Large intestine (tissue), 12 donors: Measurements from ENCODE around the gene OR1L6. TPM values are rescaled to one million over a fixed set of nuclear protein-coding genes. Genes with fewer than 3 reads are reported as not detected.

Experiments
- DNase-seq, 2 donors: peaks; one replicate each; pipeline versions ENCODE4 v3.0.0 to v3.0.0-alpha.2; 2013
- H3K27ac ChIP-seq: one replicate; pipeline ENCODE4 v1.5.1; 2013; ENCODE audit warnings: low read length
- H3K27me3 ChIP-seq: 2 replicates; pipeline ENCODE4 v1.6.1; 2013; ENCODE audit warnings: low read length; ENCODE audit not compliant: control insufficient read depth, insufficient read depth
- H3K36me3 ChIP-seq: 2 replicates; pipeline ENCODE4 v1.6.1; 2013; ENCODE audit warnings: low read length; ENCODE audit not compliant: control insufficient read depth, insufficient read depth
- H3K4me1 ChIP-seq: one replicate; pipeline ENCODE4 v1.6.1; 2013; ENCODE audit warnings: low read length; ENCODE audit not compliant: control insufficient read depth, insufficient read depth
- H3K4me3 ChIP-seq: one replicate; pipeline ENCODE4 v1.5.1; 2013; ENCODE audit warnings: low read length
- H3K9me3 ChIP-seq: one replicate; pipeline ENCODE4 v1.6.1; 2013; ENCODE audit warnings: mild to moderate bottlenecking, low read depth, low read length, moderate library complexity; ENCODE audit not compliant: control insufficient read depth
- WGBS: methylation state at CpG from one replicate; pipeline ENCODE4 v1.1.5; 2013; ENCODE audit warnings: low lambda C conversion rate; ENCODE audit not compliant: insufficient coverage; 5-methylcytosine and 5-hydroxymethylcytosine counted together
- long read RNA-seq, 11 donors: transcript quantifications; one replicate each; lab custom pipeline, GENCODE V29; 2026
- polyA plus RNA-seq: library from polyadenylated mRNA; unstranded; fragments of 120-200 nt; gene quantifications from one replicate; pipeline ENCODE4 v1.2.1, GENCODE V29; 2013

OR1L6 gene, protein sequence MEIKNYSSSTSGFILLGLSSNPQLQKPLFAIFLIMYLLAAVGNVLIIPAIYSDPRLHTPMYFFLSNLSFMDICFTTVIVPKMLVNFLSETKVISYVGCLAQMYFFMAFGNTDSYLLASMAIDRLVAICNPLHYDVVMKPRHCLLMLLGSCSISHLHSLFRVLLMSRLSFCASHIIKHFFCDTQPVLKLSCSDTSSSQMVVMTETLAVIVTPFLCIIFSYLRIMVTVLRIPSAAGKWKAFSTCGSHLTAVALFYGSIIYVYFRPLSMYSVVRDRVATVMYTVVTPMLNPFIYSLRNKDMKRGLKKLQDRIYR
- polyA plus RNA-seq: not detected
- long read RNA-seq, donor 1: 0 reads
- long read RNA-seq, donor 2: 0 reads
- long read RNA-seq, donor 3: 0 reads
- long read RNA-seq, donor 4: 0 reads
- long read RNA-seq, donor 5: 0 reads
- long read RNA-seq, donor 6: 0 reads
- long read RNA-seq, donor 7: 0 reads
- long read RNA-seq, donor 8: 0 reads
- long read RNA-seq, donor 9: 0 reads
- long read RNA-seq, donor 10: 0 reads
- long read RNA-seq, donor 11: 0 reads

DNA sequence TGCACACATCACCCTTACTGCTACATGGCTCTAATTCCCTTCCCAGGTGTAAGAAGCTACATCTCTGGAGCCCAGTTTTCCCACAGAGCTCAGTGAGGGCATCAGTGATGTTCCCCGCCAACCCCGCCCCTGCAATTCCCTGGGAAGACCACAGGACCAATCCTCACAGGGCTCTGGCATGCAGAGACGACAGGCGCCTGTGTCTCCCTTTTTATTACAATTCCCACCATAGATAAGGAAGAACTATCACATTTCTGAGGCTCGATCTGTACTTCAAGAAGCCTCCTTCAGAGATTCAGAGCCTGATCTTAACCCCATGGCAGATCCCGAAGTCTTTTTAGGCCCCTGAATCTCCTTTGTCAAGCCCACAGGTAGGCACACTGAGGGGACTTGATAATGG is at the start of gene OR1L6:
Gene OR1L6 (plus strand): TSS at position 301 of the 400 bp plus-strand sequence. CDS start 7,545 bp downstream, outside the sequence.
- H3K4me3 ChIP-seq: no peak within 1 kb of the TSS
- no CpG with 5 or more reads among the region's 6 CpGs for WGBS
- no peaks in the 10 kb centered on the region for H3K9me3 ChIP-seq
- H3K27ac ChIP-seq: no peak within 1 kb of the TSS
- no peaks in the 10 kb centered on the region for H3K4me1 ChIP-seq
- DNase-seq: no peak
- H3K27me3 ChIP-seq: peaks cover 8% of the 10 kb centered on the region
- no peaks in the 10 kb centered on the region for H3K36me3 ChIP-seq

DNA sequence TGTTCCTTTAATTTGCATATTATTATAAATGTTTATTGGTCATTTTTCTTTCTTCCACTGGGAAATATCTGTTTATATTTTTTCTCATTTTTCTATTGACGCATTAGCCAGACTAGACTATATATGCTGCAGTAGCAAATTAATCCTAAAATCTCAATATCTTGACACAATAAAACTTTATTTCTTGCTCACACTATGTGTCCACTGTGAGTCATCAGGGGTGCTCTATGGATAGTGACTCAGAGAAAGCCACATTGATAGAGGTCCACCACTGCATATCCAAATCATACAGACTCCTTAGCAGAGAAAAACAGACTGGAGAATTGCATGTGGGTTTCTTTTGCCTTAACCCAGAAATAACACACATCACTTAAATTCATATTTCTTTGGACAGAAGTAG is 46.4 kb upstream of the OR1L6 start:
- H3K36me3 ChIP-seq: no peaks in the 10 kb centered on the region
- H3K9me3 ChIP-seq: no peaks in the 10 kb centered on the region
- WGBS: 100% methylated on average over 1 of the region's 1 CpG
- H3K27ac ChIP-seq: no peak overlapping the region
- H3K4me3 ChIP-seq: no peak overlapping the region
- DNase-seq: no peak
- no peaks in the 10 kb centered on the region for H3K4me1 ChIP-seq
- no peaks in the 10 kb centered on the region for H3K27me3 ChIP-seq

DNA sequence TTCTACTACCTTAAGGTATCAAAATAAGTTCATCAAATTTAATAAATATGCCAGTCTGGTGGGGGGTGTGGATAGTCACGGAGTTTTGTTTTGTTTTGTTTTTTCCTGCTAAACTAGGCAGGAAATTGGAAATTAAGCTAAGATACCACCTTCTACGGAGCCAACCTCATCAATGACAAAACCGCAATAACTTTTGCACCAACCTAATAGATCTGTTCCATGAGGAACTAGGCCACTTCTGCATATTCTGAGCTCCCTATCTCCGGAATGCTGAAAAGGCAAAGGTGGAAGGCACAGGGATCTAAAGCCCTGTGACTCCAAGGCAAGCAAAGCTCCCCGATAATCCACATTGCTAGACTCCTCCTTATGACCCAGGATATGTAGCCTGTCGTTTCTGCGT is 24.1 kb upstream of the OR1L6 start:
- WGBS: no CpG with 5 or more reads among the region's 7 CpGs
- Histone ChIP-seq H3K27ac (no peak overlapping the region), H3K4me3 (no peak overlapping the region), H3K36me3 (no peaks in the 10 kb centered on the region), H3K9me3 (no peaks in the 10 kb centered on the region), H3K27me3 (no peaks in the 10 kb centered on the region), H3K4me1 (no peaks in the 10 kb centered on the region)
- no peak for DNase-seq

DNA sequence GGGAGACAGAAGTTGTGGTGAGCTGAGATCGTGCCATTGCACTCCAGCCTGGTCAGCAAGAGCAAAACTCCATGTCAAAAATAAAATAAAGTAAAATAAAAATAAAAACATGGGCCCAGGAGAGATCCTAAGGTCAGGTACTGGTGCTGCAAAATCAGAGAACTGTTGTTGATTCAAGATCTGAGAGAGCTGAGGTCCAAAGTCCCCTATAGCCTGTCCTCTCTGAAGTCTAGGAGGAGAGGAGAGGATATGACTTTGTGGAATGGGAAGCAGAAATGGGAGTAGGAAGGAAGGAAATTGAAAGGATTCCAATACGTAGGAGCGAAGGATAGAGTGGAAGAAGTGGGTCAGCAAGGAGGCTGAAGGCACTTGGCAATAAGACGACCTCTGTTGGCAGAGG is 22.9 kb upstream of the OR1L6 start:
- no peaks in the 10 kb centered on the region for H3K36me3 ChIP-seq
- 81% methylated on average over 3 of the region's 4 CpGs for WGBS

DNA sequence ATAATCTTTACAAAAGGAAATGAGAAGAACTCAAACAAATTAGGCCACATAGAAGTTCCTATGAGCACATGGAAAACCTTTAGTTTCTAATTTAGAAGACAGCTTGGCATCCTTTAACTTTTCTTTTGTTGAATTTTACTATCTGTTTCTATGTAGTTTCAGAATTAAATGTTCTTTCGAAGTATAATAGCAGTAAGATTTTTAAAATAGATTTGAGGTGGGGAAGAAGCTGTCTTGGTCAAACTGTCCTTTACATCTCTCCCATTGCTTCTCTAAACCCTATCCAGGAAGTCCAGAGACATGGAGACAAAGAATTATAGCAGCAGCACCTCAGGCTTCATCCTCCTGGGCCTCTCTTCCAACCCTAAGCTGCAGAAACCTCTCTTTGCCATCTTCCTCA is 18.4 kb upstream of the OR1L6 start, which contains the start of gene OR1L4:
Gene OR1L4 (plus strand): TSS at position 301 of the 400 bp plus-strand sequence. CDS start 0 bp downstream, at position 301.
- H3K9me3 ChIP-seq: no peaks in the 10 kb centered on the region

More for the DNA sequence above, 22.9 kb upstream of the OR1L6 start:
- Histone ChIP-seq H3K9me3 (no peaks in the 10 kb centered on the region), H3K27ac (no peak overlapping the region), H3K27me3 (no peaks in the 10 kb centered on the region), H3K4me3 (no peak overlapping the region), H3K4me1 (no peaks in the 10 kb centered on the region)
- DNase-seq: no peak

DNA sequence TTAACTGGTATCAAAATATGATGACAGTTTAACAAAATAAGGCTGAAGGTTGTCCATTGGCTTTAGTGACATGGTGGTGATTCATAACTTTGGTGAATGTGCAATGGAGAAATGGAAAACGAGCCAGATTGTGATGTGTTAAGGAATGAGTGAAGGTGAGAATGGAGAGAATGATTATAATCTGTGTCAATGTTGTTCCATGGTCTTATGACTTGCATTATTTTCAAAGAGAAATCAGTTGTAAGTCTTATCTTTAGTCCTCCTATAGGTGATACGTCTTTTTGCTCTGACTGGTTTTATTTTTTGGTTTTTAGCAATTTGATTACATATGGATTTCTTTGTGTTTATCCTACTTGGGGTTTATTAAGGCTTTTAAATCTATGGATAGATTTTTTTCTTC is 12.7 kb downstream of the OR1L6 start:
- no peak for DNase-seq
- H3K27me3 ChIP-seq: no peaks in the 10 kb centered on the region
- H3K27ac ChIP-seq: no peak overlapping the region
- 21% methylated on average over 2 of the region's 2 CpGs for WGBS
- H3K36me3 ChIP-seq: no peaks in the 10 kb centered on the region
- H3K4me3 ChIP-seq: no peak overlapping the region
- no peaks in the 10 kb centered on the region for H3K4me1 ChIP-seq
- no peaks in the 10 kb centered on the region for H3K9me3 ChIP-seq

More for the DNA sequence above, 18.4 kb upstream of the OR1L6 start, which contains the start of gene OR1L4:
- no peaks in the 10 kb centered on the region for H3K27me3 ChIP-seq
- H3K27ac ChIP-seq: no peak within 1 kb of the TSS
- H3K36me3 ChIP-seq: no peaks in the 10 kb centered on the region
- H3K4me3 ChIP-seq: no peak within 1 kb of the TSS
- no peaks in the 10 kb centered on the region for H3K4me1 ChIP-seq
- no peak for DNase-seq
- WGBS: no CpG with 5 or more reads among the region's 1 CpG

DNA sequence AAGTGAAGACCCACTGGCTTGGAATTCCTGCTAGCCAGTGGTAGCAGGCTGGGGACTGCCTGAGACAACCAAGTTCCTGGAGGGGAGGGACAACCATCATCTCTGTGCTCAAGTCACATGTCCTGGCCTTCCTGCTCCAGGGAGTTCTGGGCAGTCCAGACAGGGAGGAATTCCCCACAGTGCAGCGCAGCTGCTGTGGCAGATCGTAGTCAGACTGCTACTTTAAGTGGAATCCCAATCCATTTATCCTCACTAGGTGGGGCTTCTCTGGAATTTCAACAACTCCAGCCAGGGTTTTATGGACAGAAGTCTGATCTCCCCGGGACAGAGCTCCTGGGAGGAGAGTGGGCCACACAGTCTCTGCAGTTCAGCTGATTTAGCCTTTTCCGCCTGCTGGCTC is 25.7 kb downstream of the OR1L6 start:
- Histone ChIP-seq H3K4me1 (no peaks in the 10 kb centered on the region), H3K27me3 (no peaks in the 10 kb centered on the region), H3K27ac (no peak overlapping the region), H3K4me3 (no peak overlapping the region), H3K9me3 (no peaks in the 10 kb centered on the region), H3K36me3 (no peaks in the 10 kb centered on the region)
- no peak for DNase-seq
- WGBS: no CpG with 5 or more reads among the region's 4 CpGs

DNA sequence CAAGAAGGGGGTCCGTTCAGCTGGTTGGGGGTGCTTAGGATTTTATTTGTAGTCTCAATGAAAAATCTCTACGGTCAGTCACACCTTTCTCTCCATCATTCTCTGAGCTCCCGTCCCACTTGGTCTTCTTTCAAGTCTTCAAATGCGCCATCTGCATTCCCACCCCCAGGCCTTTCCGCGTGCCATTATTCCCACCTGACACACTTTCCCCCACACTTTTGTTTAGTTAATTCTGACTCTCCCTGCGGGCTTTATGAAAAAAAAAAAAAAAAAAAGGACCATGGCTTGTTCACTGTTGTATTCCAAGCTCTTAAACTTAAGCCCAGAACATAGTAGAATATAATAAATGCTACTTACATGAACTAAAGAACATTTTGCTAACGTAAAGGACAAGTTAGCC is 34.9 kb downstream of the OR1L6 start:
- 100% methylated on average over 2 of the region's 8 CpGs for WGBS
- DNase-seq: no peak
- H3K4me1 ChIP-seq: no peaks in the 10 kb centered on the region
- no peaks in the 10 kb centered on the region for H3K36me3 ChIP-seq
- no peak overlapping the region for H3K27ac ChIP-seq
- no peaks in the 10 kb centered on the region for H3K9me3 ChIP-seq
- no peak overlapping the region for H3K4me3 ChIP-seq
- H3K27me3 ChIP-seq: peaks cover 4% of the 10 kb centered on the region

DNA sequence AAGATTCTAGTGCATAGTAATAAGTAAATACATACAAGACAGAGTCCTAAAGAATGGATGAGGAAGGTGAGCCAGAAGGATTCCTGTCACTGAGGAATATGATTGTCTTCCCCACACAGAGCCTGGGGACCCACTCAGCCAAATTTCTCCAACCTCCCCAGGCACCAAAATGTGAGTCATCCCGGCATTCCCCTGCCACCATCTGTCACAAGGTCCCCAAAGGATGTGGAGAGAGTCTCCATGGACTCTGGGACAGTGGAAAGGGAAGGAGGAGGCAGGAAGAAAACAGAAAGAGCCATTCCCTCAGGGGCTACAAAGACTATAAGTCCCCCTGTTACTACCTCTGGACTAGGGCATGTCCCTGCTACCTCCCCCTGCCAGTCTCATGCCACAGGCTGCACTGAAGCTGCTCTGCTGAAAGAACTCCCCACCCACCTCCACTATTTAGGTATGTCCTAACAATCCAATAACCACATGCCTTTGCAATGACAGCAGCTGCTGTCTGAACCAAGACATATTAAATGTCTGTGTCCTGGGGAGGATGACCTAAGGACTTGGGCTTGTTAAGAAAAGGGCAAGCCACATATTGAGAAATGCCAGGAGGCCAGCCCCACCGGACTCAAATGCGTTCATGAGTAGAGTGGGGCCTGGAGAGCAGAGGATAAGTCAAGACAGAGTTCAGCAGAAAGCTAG is 36.0 kb downstream of the OR1L6 start:
- H3K9me3 ChIP-seq: no peaks in the 10 kb centered on the region
- no peak overlapping the region for H3K4me3 ChIP-seq
- H3K4me1 ChIP-seq: no peaks in the 10 kb centered on the region
- WGBS: no CpG with 5 or more reads among the region's 3 CpGs
- no peak overlapping the region for H3K27ac ChIP-seq
- DNase-seq: no peak
- peaks cover 4% of the 10 kb centered on the region for H3K27me3 ChIP-seq
- no peaks in the 10 kb centered on the region for H3K36me3 ChIP-seq

DNA sequence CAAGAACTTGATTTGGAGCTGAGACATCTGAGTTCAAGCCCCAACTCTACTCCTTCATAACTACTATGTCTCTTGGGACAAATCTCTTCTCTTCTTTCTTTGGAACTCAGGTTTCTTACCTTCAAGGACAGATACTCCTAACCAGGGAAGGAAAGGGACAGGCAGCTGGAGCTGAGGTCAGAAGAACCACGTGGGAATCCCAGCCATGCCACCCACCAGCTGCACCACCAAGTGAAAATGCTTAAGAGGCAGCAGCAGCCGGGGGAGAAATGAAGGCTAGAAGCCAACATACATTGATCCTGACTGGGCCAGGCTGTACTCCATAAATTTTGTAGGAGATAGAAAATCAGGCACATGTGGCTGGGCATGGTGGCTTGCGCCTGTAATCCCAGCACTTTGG is 37.1 kb downstream of the OR1L6 start:
- H3K27me3 ChIP-seq: peaks cover 4% of the 10 kb centered on the region
- WGBS: no CpG with 5 or more reads among the region's 3 CpGs
- DNase-seq: no peak
- no peaks in the 10 kb centered on the region for H3K36me3 ChIP-seq
- no peaks in the 10 kb centered on the region for H3K9me3 ChIP-seq
- H3K4me1 ChIP-seq: no peaks in the 10 kb centered on the region
- no peak overlapping the region for H3K27ac ChIP-seq
- no peak overlapping the region for H3K4me3 ChIP-seq
